ENCODE measurements around the gene XYLT1.
A peak's percentile ranks its signal among the peaks of the same experiment; 100 is the strongest.

XYLT1 gene

GRCh38 chr16:17199135-17199534 lies 271.6 kb downstream of the XYLT1 start:
- TF ChIP-seq CTCF (IDR thresholded peaks at IDR 0.05; ENCODE audit: control insufficient read depth, insufficient read depth, low read depth, low read length, missing control alignments), result no peak
- H3K4me3 ChIP-seq (ENCODE audit: control insufficient read depth, low read depth, low read length), result no peak overlapping the region
- no peak for DNase-seq (ENCODE audit: low read depth)

- TF ChIP-seq CTCF (IDR thresholded peaks at IDR 0.05; ENCODE audit: control insufficient read depth, insufficient read depth, low read depth, low read length, missing control alignments), result no peak
- no peak overlapping the region for H3K4me3 ChIP-seq (ENCODE audit: control insufficient read depth, low read depth, low read length)
- DNase-seq (ENCODE audit: low read depth), result no peak
Measured at GRCh38 chr16:17196526-17196925, 274.2 kb downstream of the XYLT1 start.

GRCh38 chr16:17194190-17194780 lies 276.5 kb downstream of the XYLT1 start:
- H3K4me3 ChIP-seq (ENCODE audit: control insufficient read depth, low read depth, low read length), result no peak overlapping the region
- TF ChIP-seq CTCF (IDR thresholded peaks at IDR 0.05; ENCODE audit: control insufficient read depth, insufficient read depth, low read depth, low read length, missing control alignments), result peak; percentile 76
- DNase-seq (ENCODE audit: low read depth), result no peak

GRCh38 chr16:17193566-17194100 lies 277.1 kb downstream of the XYLT1 start:
- no peak for TF ChIP-seq CTCF (IDR thresholded peaks at IDR 0.05; ENCODE audit: control insufficient read depth, insufficient read depth, low read depth, low read length, missing control alignments)

GRCh38 chr16:17184026-17184425 lies 286.7 kb downstream of the XYLT1 start:
- DNase-seq (ENCODE audit: low read depth), result no peak
- no peak overlapping the region for H3K4me3 ChIP-seq (ENCODE audit: control insufficient read depth, low read depth, low read length)
- no peak for TF ChIP-seq CTCF (IDR thresholded peaks at IDR 0.05; ENCODE audit: control insufficient read depth, insufficient read depth, low read depth, low read length, missing control alignments)

More at GRCh38 chr16:17193566-17194100, 277.1 kb downstream of the XYLT1 start:
- no peak for DNase-seq (ENCODE audit: low read depth)
- no peak overlapping the region for H3K4me3 ChIP-seq (ENCODE audit: control insufficient read depth, low read depth, low read length)

GRCh38 chr16:17177959-17178905 lies 292.5 kb downstream of the XYLT1 start:
- no peak for DNase-seq (ENCODE audit: low read depth)
- TF ChIP-seq CTCF (IDR thresholded peaks at IDR 0.05; ENCODE audit: control insufficient read depth, insufficient read depth, low read depth, low read length, missing control alignments), result no peak
- no peak overlapping the region for H3K4me3 ChIP-seq (ENCODE audit: control insufficient read depth, low read depth, low read length)
